Fibroblast of villous mesenchyme (primary cell): ENCODE measurements around the gene AKR1E2. TPM values are rescaled to one million over a fixed set of nuclear protein-coding genes. Genes with fewer than 3 reads are reported as not detected.

ENCODE experiments used
- DNase-seq: peaks from one replicate; pipeline ENCODE4 v3.0.0-alpha.2; 2010; ENCODE audit warnings: low read depth
- H3K4me3 ChIP-seq: 2 replicates; pipeline ENCODE4 v1.5.1; 2011; ENCODE audit warnings: low read depth, mild to moderate bottlenecking, low read length
- CTCF ChIP-seq: IDR thresholded peaks from 2 replicates; pipeline ENCODE4 v1.5.1; 2012; ENCODE audit warnings: low read depth, mild to moderate bottlenecking, low read length; ENCODE audit not compliant: insufficient read depth
- total RNA-seq: library from RNA; depleted of rRNA; stranded (reverse); fragments of >200 nt; gene quantifications from 2 replicates; pipeline ENCODE4 v1.2.3, GENCODE V29; 2012

Gene AKR1E2
- total RNA-seq, 1 donor = 9.1 TPM

- no peak for DNase-seq
- no peak for TF ChIP-seq CTCF
- H3K4me3 ChIP-seq = no peak overlapping the region
These were observed 56.7 kb downstream of the AKR1E2 start for GRCh38 chr10:4882704-4883078.

- TF ChIP-seq CTCF = no peak
These were observed 57.2 kb downstream of the AKR1E2 start for GRCh38 chr10:4883079-4883739.

GRCh38 chr10:4885162-4885561 is 59.2 kb downstream of the AKR1E2 start:
- H3K4me3 ChIP-seq = no peak overlapping the region
- no peak for DNase-seq

More at GRCh38 chr10:4883079-4883739, 57.2 kb downstream of the AKR1E2 start:
- no peak overlapping the region for H3K4me3 ChIP-seq
- peak; percentile 76 for DNase-seq

GRCh38 chr10:4887501-4887900 is 61.5 kb downstream of the AKR1E2 start:
- no peak overlapping the region for H3K4me3 ChIP-seq
- DNase-seq = no peak
- no peak for TF ChIP-seq CTCF

More at GRCh38 chr10:4885162-4885561, 59.2 kb downstream of the AKR1E2 start:
- no peak for TF ChIP-seq CTCF

- no peak for TF ChIP-seq CTCF
- no peak for DNase-seq
- H3K4me3 ChIP-seq = no peak overlapping the region
These were observed 62.2 kb downstream of the AKR1E2 start for GRCh38 chr10:4888236-4888635.

GRCh38 chr10:4889959-4890358 is 64.0 kb downstream of the AKR1E2 start:
- no peak for TF ChIP-seq CTCF
- no peak overlapping the region for H3K4me3 ChIP-seq
- no peak for DNase-seq

GRCh38 chr10:4892681-4893080 is 66.7 kb downstream of the AKR1E2 start:
- no peak for TF ChIP-seq CTCF
- no peak for DNase-seq
- H3K4me3 ChIP-seq = no peak overlapping the region
